Panc1 (cell line): Measurements from ENCODE around the gene LKAAEAR1.

ENCODE experiments used
- CTCF ChIP-seq: fragments of 450-650 bp; IDR thresholded peaks from 2 replicates; pipeline ENCODE4 v1.5.1; 2017; ENCODE audit warnings: mild to moderate bottlenecking
- POLR2AphosphoS5 ChIP-seq: IDR thresholded peaks from 2 replicates; pipeline ENCODE4 v1.6.1; 2012; ENCODE audit warnings: mild to moderate bottlenecking, low read depth, low read length, moderate library complexity
- TCF7L2 ChIP-seq: IDR thresholded peaks from 2 replicates; pipeline ENCODE4 v1.6.1; 2011; ENCODE audit warnings: mild to moderate bottlenecking, low read depth, low read length, inconsistent platforms

DNA sequence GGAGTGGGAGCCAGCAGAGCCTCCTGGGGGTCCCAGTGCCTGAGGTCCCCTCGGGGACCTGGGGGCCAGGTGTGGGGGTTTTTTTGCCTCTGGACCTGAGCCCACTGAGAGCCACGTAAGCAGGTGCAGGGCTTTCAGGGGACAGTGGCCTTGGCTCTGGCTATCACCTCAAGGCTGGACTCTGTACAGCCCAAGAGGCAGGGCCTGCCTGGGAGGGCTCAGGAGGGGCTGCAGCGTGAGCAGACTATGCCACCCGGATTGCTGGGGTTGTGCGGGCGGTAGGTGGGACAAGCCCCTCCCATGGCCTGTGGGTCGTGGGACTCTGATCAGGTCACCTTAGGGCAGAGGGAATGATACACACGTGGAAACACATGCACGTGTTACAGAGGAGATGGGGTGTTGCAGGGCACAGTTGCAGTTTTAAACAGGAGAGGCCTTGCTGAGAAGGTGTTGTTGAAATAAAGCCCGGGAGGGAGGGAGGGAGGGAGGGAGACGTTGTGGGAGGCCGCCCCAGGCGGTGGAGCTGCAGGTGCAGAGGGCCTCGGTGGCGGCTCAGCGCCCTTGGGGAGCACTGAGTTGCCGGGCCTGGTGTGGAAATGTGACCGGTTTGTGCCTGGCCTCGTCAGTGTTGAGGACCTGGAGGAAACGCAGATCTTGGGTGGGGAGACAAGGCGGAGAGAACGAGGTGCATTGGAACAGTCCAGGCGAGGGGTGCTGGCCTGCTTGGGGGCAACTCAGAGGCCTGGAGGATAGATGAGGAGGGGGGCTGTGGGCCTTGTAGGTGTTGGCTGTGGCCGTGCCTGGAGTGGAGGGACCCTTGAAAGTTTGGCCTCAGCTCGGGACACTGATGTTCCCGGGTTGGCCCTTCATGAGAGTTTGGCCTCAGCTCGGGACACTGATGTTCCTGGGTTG, 18.9 kb downstream of the LKAAEAR1 start:
- no peak for TF ChIP-seq CTCF
- no peak for TF ChIP-seq TCF7L2
- TF ChIP-seq POLR2AphosphoS5, result no peak
